Stimulated activated naive CD8-positive, alpha-beta T cell treated with anti-CD3 and anti-CD28 coated beads, Interleukin-15, Interleukin-2, amounts not matched to agents 100 ng/mL and 50 ng/mL, for 24 hours (primary cell): ENCODE data around the gene ZFYVE19.

ENCODE experiments used
- H3K27ac Mint-ChIP-seq: one replicate; pipeline ENCODE4 v1.8.0; 2021; ENCODE audit warnings: mild to moderate bottlenecking, mixed read lengths
- H3K27me3 Mint-ChIP-seq: one replicate; pipeline ENCODE4 v1.8.0; 2021; ENCODE audit warnings: mixed read lengths
- H3K36me3 Mint-ChIP-seq: one replicate; pipeline ENCODE4 v1.8.0; 2021; ENCODE audit warnings: low read depth, mixed read lengths
- H3K4me1 Mint-ChIP-seq: one replicate; pipeline ENCODE4 v1.8.0; 2021; ENCODE audit warnings: low read depth, mixed read lengths
- H3K4me3 Mint-ChIP-seq: one replicate; pipeline ENCODE4 v1.8.0; 2021; ENCODE audit warnings: mild to moderate bottlenecking, mixed read lengths
- H3K9me3 Mint-ChIP-seq: one replicate; pipeline ENCODE4 v1.8.0; 2021; ENCODE audit warnings: mixed read lengths

Gene ZFYVE19

DNA sequence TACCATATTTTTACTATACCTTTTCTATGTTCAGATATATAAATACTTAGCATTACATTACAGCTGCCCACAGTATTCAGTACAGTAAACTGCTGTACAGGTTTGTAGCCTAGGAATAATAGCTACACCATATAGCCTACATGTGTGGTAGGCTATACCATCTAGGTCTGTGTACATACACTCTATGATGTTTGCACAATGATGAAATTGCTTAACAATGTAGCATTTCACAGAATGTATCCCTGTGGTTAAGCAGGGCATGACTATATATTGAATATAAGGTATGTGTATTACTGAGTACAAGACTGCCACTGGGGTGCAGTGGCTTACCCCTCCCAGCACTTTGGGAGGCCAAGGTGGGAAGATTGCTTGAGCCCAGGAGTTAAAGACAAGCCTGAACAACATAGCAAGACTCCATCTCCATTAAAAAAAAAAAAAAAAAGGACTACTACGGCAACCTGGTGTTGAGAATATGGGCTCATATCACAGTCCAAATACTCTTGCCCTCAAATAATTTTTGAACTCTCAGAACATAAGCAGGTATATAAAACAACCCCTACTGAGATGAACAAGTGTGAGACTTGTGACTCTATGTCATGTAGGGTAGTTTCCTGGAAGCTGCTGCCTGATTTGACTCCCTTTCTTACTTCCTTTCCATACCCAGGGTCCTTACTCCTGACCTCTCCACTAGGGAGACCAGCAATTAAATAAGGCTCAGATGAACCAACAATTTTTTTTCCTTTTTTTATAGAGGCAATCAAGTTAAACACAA lies 16.9 kb downstream of the ZFYVE19 start:
- Mint-ChIP-seq H3K9me3 (no peaks in the 10 kb centered on the region), H3K4me3 (no peak overlapping the region), H3K27me3 (no peaks in the 10 kb centered on the region), H3K27ac (no peak overlapping the region), H3K36me3 (no peaks in the 10 kb centered on the region), H3K4me1 (no peaks in the 10 kb centered on the region)

DNA sequence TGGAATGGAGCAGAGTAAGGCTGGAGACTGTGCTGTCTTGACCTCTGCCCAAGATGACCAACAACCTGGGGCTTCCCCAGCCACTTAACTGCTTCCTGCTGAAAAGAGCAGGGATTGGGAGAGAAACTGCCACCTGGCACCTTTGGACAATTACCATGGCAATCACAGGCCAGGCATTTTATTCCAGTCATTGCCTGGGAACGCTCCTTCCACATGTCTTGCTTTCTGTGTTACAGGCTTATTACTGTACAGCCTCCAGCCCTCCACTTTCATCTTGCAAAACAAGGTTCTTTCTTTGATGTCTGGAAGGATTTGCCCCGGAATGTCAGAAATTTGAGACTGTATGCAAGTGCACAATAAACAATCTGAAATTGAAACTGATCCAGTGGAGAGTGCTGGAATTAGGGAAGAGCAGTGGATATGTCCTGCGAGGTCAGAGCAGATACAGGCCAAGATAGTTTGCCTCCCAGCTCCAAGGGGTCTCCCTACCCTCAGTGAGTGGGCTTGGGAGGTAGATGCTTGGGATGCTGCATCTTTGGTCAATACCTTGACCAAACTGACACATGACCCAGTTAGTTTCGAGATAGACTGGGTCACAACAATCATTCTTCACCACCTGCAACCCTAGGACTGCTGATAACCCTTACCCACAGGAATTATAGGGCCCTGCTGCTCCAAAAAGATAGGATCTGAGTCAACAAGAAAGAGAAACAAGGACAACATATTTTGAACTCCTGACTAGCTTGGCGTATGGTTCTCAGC lies 19.0 kb downstream of the ZFYVE19 start:
- no peaks in the 10 kb centered on the region for H3K9me3 Mint-ChIP-seq
- H3K27me3 Mint-ChIP-seq: no peaks in the 10 kb centered on the region
- no peaks in the 10 kb centered on the region for H3K4me1 Mint-ChIP-seq
- H3K36me3 Mint-ChIP-seq: no peaks in the 10 kb centered on the region
- H3K27ac Mint-ChIP-seq: no peak overlapping the region
- no peak overlapping the region for H3K4me3 Mint-ChIP-seq

DNA sequence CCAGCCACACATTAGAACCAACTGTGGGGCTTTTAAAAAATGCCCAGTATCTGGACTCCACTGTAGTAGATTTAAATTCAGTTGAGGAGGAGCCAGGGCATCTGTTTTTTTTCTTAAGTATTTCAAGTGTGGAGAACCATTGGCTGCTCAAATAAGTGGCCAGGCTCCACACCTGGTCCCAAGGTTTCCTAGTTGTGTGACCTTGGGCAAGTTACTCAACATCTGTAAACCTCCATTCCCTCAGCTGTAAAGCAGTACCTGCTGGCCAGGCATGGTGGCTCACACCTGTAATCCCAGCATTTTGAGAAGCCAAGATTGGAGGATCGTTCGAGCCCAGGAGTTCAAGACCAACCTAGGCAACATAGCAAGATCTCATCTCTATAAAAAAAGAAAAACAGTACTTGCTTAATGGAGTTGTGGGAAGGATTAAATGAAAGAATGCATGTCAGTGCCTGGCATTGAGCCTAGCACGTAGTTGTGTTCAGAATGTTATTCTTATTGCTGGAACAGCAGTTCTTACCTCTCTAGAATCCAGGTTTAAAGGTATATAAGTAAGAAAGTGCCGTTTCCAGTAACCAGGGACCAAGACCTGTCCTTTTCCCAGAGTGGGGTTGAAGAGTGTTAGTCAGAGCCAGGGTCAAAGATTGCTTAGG lies 19.7 kb downstream of the ZFYVE19 start:
- H3K27ac Mint-ChIP-seq: no peak overlapping the region

DNA sequence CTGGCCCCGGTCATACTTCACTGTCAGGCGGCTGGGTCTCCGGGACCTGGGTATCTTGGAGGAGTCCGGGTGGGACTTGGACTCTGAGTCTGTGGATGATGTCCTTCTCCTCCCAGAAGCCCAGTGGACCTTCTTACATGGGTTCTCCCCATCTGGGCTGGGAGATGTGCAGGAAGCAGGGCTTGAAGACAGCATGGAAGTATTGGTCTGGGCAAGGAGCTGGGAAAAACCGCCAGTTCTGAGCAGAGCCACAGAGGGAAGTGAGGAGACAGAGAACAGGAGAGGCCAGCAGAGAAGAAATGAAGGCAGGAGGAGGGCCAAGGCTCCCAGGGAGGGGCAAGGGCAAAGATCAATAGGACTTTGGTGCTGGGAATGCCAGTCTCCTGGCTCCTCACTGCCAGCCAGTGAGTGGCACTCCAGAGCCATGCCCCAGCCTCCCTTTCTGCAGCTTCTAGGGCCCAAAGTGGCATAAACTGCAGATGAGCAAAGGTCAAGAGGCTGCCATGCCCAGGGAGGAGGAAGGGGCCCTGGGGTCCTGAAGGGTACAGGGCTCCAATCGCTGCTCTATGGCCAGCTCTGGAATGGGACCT lies 21.7 kb downstream of the ZFYVE19 start, which contains the start of gene PPP1R14D:
Gene PPP1R14D, minus strand, starts transcription at position 262 of the 590 bp plus-strand sequence. Its CDS starts 67 bp downstream, at position 195.
- Mint-ChIP-seq H3K4me3 (no peak within 1 kb of the TSS), H3K27ac (no peak within 1 kb of the TSS), H3K27me3 (no peaks in the 10 kb centered on the region), H3K9me3 (no peaks in the 10 kb centered on the region), H3K36me3 (no peaks in the 10 kb centered on the region), H3K4me1 (no peaks in the 10 kb centered on the region)

More for the DNA sequence above, 19.7 kb downstream of the ZFYVE19 start:
- Mint-ChIP-seq H3K4me3 (no peak overlapping the region), H3K36me3 (no peaks in the 10 kb centered on the region), H3K4me1 (no peaks in the 10 kb centered on the region), H3K27me3 (no peaks in the 10 kb centered on the region), H3K9me3 (no peaks in the 10 kb centered on the region)

DNA sequence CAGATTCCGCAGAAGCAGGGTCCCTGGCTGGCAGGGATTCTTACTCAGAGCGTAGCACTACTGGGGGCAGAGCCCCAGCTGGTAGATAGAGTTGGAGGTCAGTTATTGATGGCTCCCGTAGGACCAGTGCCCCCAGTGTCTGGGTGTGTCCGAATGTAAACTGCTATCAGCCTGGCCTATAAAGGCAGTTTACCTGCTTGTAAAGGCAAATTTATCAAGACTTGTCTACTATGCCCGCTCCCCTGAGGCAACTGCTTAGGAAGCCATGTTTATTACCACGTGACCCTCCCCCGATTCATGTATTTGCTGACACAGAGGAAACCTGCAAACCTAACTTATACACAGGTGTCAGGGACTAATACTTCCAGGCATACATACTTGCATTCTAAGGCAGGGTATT lies 22.2 kb downstream of the ZFYVE19 start:
- H3K36me3 Mint-ChIP-seq: no peaks in the 10 kb centered on the region
- no peak overlapping the region for H3K27ac Mint-ChIP-seq
- H3K9me3 Mint-ChIP-seq: no peaks in the 10 kb centered on the region
- H3K4me1 Mint-ChIP-seq: no peaks in the 10 kb centered on the region
- H3K4me3 Mint-ChIP-seq: no peak overlapping the region
- H3K27me3 Mint-ChIP-seq: no peaks in the 10 kb centered on the region

DNA sequence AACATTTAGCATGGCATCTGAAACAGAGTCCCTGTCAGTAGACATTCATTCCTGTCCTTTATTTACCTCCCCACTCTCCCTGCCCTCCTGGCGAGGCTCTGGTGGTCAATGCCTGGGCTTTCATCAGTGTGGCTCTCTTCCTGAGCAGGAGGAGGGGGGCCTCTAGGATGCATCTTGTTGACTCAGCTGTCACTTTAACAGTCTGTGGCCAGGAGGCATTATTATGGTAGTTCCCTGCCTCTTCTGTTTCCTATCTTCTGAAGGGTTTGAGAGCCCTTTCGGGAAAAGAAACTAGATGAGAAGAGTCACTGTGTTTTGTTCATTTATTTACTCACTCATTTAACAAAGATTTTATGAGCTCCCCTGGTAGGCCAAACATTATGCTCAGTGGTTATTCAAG lies 24.0 kb downstream of the ZFYVE19 start:
- no peak overlapping the region for H3K4me3 Mint-ChIP-seq
- no peaks in the 10 kb centered on the region for H3K27me3 Mint-ChIP-seq
- no peaks in the 10 kb centered on the region for H3K4me1 Mint-ChIP-seq
- H3K27ac Mint-ChIP-seq: no peak overlapping the region
- H3K36me3 Mint-ChIP-seq: no peaks in the 10 kb centered on the region
- H3K9me3 Mint-ChIP-seq: no peaks in the 10 kb centered on the region

DNA sequence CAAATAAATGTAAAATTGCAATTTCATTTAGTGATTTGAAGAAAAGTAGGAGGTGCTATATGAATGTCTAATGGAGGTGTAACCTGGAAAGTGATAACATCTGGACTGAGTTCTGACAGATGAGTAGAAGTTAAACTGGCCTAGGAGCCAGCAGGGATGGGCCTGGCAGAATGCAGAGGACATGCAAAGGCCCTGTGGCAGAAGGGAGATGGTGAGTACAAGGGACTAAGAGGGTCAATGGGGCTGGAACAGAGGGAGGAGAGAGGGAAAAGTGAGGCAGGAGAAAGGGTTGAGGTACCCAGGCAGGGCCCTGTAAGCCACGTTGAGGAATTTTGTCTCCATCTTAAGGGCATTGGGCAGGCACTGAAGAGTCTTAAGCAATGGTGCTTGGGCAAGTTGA lies 25.0 kb downstream of the ZFYVE19 start:
- no peaks in the 10 kb centered on the region for H3K27me3 Mint-ChIP-seq
- H3K9me3 Mint-ChIP-seq: no peaks in the 10 kb centered on the region
- H3K27ac Mint-ChIP-seq: no peak overlapping the region
- no peak overlapping the region for H3K4me3 Mint-ChIP-seq
- H3K4me1 Mint-ChIP-seq: no peaks in the 10 kb centered on the region
- H3K36me3 Mint-ChIP-seq: no peaks in the 10 kb centered on the region

DNA sequence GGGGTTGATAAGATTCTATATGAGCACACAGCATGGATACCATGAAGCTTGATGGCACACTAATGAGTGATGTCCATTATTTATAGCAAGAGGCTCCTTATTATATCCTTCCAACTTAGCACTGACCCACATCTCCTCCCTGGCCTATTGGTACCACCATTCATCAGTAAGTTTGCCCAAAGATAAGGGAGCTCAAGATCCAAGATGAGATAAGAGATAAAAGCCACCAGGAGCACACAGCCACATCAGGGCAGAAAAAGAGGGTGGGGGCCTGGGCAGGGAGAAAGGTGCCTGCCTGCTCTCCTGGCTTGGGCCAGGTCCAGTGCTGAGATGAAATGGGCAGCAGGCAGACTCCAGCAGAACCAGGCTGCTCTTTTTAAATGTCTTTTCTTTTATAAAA lies 26.0 kb downstream of the ZFYVE19 start:
- no peaks in the 10 kb centered on the region for H3K9me3 Mint-ChIP-seq
- no peaks in the 10 kb centered on the region for H3K27me3 Mint-ChIP-seq
- no peak overlapping the region for H3K27ac Mint-ChIP-seq
- H3K36me3 Mint-ChIP-seq: no peaks in the 10 kb centered on the region
- H3K4me3 Mint-ChIP-seq: no peak overlapping the region
- no peaks in the 10 kb centered on the region for H3K4me1 Mint-ChIP-seq

DNA sequence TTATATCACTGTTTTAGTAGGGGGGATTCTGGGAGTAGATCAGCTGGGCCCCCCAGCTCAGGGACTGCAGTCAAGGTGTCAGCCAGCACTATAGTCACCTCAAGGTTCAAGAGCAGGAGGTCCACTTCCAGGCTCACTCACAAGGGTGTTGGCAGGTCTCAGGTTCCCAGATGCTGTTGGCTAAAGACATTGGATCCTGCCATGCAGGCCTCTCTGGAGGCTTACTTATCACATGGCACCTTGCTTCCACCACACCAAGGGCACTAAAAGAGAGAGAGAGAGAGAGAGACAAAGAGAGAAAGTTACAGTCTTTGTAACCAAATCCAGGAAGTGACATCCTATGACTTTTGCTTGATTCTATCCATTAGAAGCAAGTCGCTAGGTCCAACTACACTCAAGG lies 29.1 kb downstream of the ZFYVE19 start:
- H3K4me1 Mint-ChIP-seq: no peaks in the 10 kb centered on the region
- no peak overlapping the region for H3K4me3 Mint-ChIP-seq
- no peak overlapping the region for H3K27ac Mint-ChIP-seq
- H3K27me3 Mint-ChIP-seq: no peaks in the 10 kb centered on the region
- no peaks in the 10 kb centered on the region for H3K9me3 Mint-ChIP-seq
- no peaks in the 10 kb centered on the region for H3K36me3 Mint-ChIP-seq

DNA sequence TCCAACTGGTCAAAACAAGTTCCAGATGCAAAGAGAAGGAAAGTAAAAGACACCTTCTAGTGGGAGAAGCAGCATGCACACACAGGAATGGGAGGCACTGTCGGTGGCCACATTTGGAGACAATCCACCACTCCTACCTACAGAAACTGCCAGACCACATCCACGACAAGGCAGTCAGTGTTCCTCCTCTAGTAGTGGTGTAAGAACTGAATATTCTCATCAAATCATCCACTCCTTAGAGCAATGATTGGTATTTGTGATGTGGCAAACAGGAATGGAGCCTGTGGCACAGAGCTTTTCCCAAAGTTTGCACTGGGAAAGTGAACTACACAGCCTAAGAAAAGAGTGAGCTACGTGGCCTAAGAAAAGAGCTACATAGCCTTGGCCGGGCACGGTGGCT lies 31.9 kb downstream of the ZFYVE19 start:
- H3K27me3 Mint-ChIP-seq: no peaks in the 10 kb centered on the region

DNA sequence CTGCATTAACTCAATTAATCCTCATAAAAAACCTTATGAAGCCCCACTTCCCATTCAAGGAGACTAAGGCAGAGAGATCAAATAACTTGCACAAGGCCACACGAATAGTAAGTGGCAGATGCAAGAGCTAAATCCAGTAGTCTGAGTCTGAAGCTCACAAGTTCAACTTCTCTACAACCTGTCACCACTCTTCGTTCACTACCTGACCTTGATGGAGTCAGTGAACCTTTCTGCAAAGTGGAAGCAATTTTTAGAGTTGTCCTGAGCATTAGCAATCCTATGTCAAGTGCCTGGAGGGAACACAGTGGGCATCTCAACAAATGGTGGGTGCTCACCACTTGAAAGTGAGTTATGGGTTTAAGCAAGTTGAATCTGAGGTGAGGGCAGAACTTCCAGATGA lies 34.9 kb downstream of the ZFYVE19 start:
- Mint-ChIP-seq H3K4me3 (no peak overlapping the region), H3K27ac (no peak overlapping the region), H3K36me3 (no peaks in the 10 kb centered on the region), H3K9me3 (no peaks in the 10 kb centered on the region), H3K4me1 (peaks cover 22% of the 10 kb centered on the region), H3K27me3 (peaks cover 4% of the 10 kb centered on the region)

More for the DNA sequence above, 31.9 kb downstream of the ZFYVE19 start:
- no peaks in the 10 kb centered on the region for H3K9me3 Mint-ChIP-seq
- peaks cover 5% of the 10 kb centered on the region for H3K4me1 Mint-ChIP-seq
- H3K27ac Mint-ChIP-seq: no peak overlapping the region
- H3K4me3 Mint-ChIP-seq: no peak overlapping the region
- no peaks in the 10 kb centered on the region for H3K36me3 Mint-ChIP-seq

DNA sequence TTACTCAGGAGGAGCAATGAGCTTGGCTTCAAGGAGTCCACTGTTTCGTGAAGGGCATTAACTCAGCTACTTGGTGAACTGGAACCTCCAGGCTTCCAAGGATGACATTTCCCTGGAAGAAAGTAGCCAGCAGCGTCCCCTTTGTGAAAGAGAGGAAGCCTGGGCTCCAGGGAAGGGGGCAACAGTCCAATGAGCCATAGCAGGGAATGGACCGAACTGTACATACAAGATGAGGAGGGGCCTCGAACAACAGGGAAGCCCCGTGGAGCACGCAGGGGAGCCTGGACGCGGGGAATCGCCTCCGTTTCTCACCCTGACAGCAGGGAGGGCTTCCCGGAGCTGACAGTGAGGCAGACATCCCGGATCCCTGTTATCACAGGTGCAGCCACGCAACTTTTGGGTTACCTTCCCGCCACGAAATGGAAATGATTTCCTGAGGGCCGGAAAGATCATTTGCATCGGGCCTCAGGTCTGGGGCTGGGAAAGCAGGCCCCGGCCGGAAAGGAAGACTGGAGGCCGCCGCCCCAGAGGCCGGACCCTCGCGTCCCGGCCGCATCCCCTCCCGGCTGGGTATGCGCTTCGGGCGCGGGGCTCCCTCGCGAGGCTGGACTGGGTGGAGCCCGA lies 36.5 kb downstream of the ZFYVE19 start:
- no peak overlapping the region for H3K27ac Mint-ChIP-seq
- peaks cover 4% of the 10 kb centered on the region for H3K27me3 Mint-ChIP-seq
- H3K4me1 Mint-ChIP-seq: peaks cover 28% of the 10 kb centered on the region
- peak overlapping the region; percentile 67 for H3K4me3 Mint-ChIP-seq
- no peaks in the 10 kb centered on the region for H3K9me3 Mint-ChIP-seq
- no peaks in the 10 kb centered on the region for H3K36me3 Mint-ChIP-seq

DNA sequence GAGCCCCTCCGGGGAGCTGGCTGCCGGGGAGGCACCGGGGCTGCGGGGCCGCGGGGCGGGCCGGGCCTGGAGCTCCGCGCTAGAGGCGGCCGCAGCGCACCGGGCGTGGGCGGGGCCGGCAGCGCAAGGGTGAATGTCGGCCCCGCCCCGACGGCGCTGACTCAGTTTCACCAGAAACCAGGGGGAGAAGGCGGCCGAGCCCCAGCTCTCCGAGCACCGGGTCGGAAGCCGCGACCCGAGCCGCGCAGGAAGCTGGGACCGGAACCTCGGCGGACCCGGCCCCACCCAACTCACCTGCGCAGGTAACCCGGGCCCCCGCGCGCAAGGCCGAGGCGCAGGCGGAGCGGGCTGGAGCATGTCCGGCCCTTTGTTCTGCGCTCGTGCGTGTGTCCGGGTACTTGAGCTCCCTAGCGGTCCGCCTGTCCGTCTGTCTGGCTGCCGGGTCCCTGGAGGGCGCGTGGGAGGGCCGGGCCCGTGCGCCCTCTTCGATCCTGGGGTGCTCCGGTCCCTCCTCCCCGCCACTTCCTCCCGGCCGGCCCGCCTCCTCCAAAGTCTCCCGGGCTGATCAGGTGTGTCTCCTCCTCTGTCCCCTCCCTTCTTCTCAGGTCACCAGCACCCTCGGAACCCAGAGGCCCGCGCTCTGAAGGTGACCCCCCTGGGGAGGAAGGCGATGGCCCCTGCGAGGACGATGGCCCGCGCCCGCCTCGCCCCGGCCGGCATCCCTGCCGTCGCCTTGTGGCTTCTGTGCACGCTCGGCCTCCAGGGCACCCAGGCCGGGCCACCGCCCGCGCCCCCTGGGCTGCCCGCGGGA lies 37.2 kb downstream of the ZFYVE19 start, which contains the start of gene SPINT1:
Gene SPINT1, plus strand, starts transcription at position 164 of the 811 bp plus-strand sequence. Its CDS starts 507 bp downstream, at position 671.
- H3K4me3 Mint-ChIP-seq: peak within 1 kb of the TSS; percentile 88

DNA sequence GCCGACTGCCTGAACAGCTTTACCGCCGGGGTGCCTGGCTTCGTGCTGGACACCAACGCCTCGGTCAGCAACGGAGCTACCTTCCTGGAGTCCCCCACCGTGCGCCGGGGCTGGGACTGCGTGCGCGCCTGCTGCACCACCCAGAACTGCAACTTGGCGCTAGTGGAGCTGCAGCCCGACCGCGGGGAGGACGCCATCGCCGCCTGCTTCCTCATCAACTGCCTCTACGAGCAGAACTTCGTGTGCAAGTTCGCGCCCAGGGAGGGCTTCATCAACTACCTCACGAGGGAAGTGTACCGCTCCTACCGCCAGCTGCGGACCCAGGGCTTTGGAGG lies 37.8 kb downstream of the ZFYVE19 start:
- peaks cover 28% of the 10 kb centered on the region for H3K4me1 Mint-ChIP-seq
- peaks cover 4% of the 10 kb centered on the region for H3K27me3 Mint-ChIP-seq
- no peaks in the 10 kb centered on the region for H3K36me3 Mint-ChIP-seq
- H3K4me3 Mint-ChIP-seq: peak overlapping the region; percentile 88
- H3K9me3 Mint-ChIP-seq: no peaks in the 10 kb centered on the region
- H3K27ac Mint-ChIP-seq: peak overlapping the region; percentile 40

More for the DNA sequence above, 37.2 kb downstream of the ZFYVE19 start, which contains the start of gene SPINT1:
- no peaks in the 10 kb centered on the region for H3K9me3 Mint-ChIP-seq
- no peaks in the 10 kb centered on the region for H3K36me3 Mint-ChIP-seq
- H3K27ac Mint-ChIP-seq: peak within 1 kb of the TSS; percentile 40
- H3K27me3 Mint-ChIP-seq: peaks cover 4% of the 10 kb centered on the region
- H3K4me1 Mint-ChIP-seq: peaks cover 28% of the 10 kb centered on the region
